Mucosa of rectum (tissue), 2 donors: ENCODE results near the gene APOLD1.
"Not testable (repeated sequence)": the region's sequence is repeated elsewhere in the genome, so short reads cannot be mapped to it uniquely, and the experiment has no call there.

Experiments
- H3K27ac ChIP-seq, 2 donors: one replicate each; pipeline ENCODE4 v1.7.0; 2013; ENCODE audit warnings: inconsistent platforms in 2 of 2, low read depth in 2 of 2, low read length in 2 of 2
- H3K27me3 ChIP-seq, 2 donors: one replicate each; pipeline ENCODE4 v1.7.0; 2013; ENCODE audit warnings: low read length in 2 of 2; ENCODE audit not compliant: control insufficient read depth in 2 of 2, insufficient read depth in 2 of 2
- H3K36me3 ChIP-seq, 2 donors: one replicate each; pipeline ENCODE4 v1.7.0; 2013; ENCODE audit warnings: low read length in 2 of 2; ENCODE audit not compliant: control insufficient read depth in 2 of 2, insufficient read depth in 2 of 2
- H3K4me1 ChIP-seq, 2 donors: one replicate each; pipeline ENCODE4 v1.7.0; 2013; ENCODE audit warnings: low read length in 2 of 2, mild to moderate bottlenecking in 1 of 2; ENCODE audit not compliant: control insufficient read depth in 2 of 2, insufficient read depth in 2 of 2
- H3K4me3 ChIP-seq, 2 donors: one replicate each; pipeline ENCODE4 v1.7.0; 2013; ENCODE audit warnings: low read length in 2 of 2
- H3K9ac ChIP-seq, 2 donors: one replicate each; pipeline ENCODE4 v1.7.0; 2013; ENCODE audit warnings: low read length in 2 of 2, low read depth in 1 of 2, mild to moderate bottlenecking in 1 of 2
- H3K9me3 ChIP-seq, 2 donors: one replicate each; pipeline ENCODE4 v1.7.0; 2013; ENCODE audit warnings: low read length in 2 of 2; ENCODE audit not compliant: control insufficient read depth in 2 of 2
- donor health status: healthy.
- donor health status: Normal muscosa, but diverticular disease.

Gene APOLD1

GRCh38 chr12:12806784-12807516 is 21.5 kb downstream of the APOLD1 start:
- H3K4me1 ChIP-seq = peaks cover 12 to 21% of the 10 kb centered on the region in 2 donors
- peak overlapping the region in 1 of 2 donors; percentile 1 for H3K9ac ChIP-seq
- H3K9me3 ChIP-seq = no peaks in the 10 kb centered on the region
- no peaks in the 10 kb centered on the region for H3K27me3 ChIP-seq
- no peak overlapping the region for H3K4me3 ChIP-seq
- no peaks in the 10 kb centered on the region for H3K36me3 ChIP-seq
- H3K27ac ChIP-seq = peak overlapping the region; percentile 11 to 63

DNA sequence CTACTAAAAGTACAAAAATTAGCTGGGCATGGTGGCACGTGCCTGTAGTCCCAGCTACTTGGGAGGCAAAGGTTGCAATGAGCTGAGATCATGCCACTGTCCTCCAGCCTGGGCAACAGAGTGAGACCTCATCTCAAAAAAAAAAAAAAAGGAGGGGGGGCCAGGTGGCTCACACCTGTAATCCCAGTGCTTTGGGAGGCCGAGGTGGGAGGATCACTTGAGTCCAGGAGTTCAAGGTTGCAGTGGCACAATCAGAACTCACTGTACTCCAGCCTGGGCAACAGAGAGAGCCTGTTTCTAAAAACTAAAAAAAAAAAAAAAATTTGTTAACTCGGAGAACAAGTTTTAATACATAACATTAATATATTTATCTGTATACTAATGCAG is 22.1 kb downstream of the APOLD1 start:
- H3K27ac ChIP-seq = peak overlapping the region; percentile 11 to 63
- H3K9me3 ChIP-seq, H3K36me3 ChIP-seq, H3K27me3 ChIP-seq, H3K4me3 ChIP-seq: not testable (repeated sequence)
- H3K4me1 ChIP-seq = peaks cover 12 to 20% of the 10 kb centered on the region in 2 donors
- H3K9ac ChIP-seq = peak overlapping the region in 1 of 2 donors; percentile 1

- Histone ChIP-seq H3K27ac (peak overlapping the region; percentile 58 to 80), H3K9me3 (no peaks in the 10 kb centered on the region), H3K27me3 (no peaks in the 10 kb centered on the region), H3K4me1 (peaks cover 9 to 16% of the 10 kb centered on the region in 2 donors), H3K36me3 (no peaks in the 10 kb centered on the region), H3K9ac (peak overlapping the region in 1 of 2 donors; percentile 14), H3K4me3 (no peak overlapping the region)
Measured at GRCh38 chr12:12807970-12808702, 22.7 kb downstream of the APOLD1 start.

GRCh38 chr12:12810553-12811021 is 25.1 kb downstream of the APOLD1 start:
- Histone ChIP-seq H3K9me3 (no peaks in the 10 kb centered on the region), H3K27me3 (no peaks in the 10 kb centered on the region), H3K27ac (no peak overlapping the region), H3K4me3 (no peak overlapping the region), H3K9ac (no peak overlapping the region), H3K4me1 (peaks cover 13 to 18% of the 10 kb centered on the region in 2 donors), H3K36me3 (no peaks in the 10 kb centered on the region)

DNA sequence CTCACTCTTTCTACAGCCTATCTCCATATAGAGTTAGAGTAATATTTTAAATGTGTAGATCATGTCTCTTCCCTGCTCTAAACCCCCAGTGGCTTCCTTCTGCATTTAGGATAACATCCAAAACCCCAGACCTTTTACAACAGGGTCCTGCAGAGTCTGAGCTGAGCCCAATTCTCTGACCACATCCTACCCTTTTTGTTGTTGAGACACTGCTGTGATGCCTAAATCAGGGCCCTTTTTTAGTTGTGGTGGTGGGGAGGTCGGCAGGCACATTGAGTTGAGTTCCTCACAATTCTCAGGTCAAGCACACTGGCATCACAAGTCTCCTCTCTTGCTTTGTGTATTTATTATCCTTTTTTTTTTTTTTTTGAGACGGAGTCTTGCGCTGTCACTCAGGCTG is 25.9 kb downstream of the APOLD1 start:
- Histone ChIP-seq H3K4me1 (peaks cover 13 to 18% of the 10 kb centered on the region in 2 donors), H3K27ac (no peak overlapping the region)

GRCh38 chr12:12812174-12812573 is 26.7 kb downstream of the APOLD1 start:
- Histone ChIP-seq H3K27me3 (no peaks in the 10 kb centered on the region), H3K9ac (no peak overlapping the region), H3K4me1 (peaks cover 10 to 15% of the 10 kb centered on the region in 2 donors), H3K36me3 (no peaks in the 10 kb centered on the region), H3K27ac (no peak overlapping the region), H3K9me3 (no peaks in the 10 kb centered on the region), H3K4me3 (no peak overlapping the region)

More for the DNA sequence above, 25.9 kb downstream of the APOLD1 start:
- no peak overlapping the region for H3K4me3 ChIP-seq
- H3K36me3 ChIP-seq = no peaks in the 10 kb centered on the region
- H3K27me3 ChIP-seq = no peaks in the 10 kb centered on the region
- H3K9me3 ChIP-seq = no peaks in the 10 kb centered on the region
- no peak overlapping the region for H3K9ac ChIP-seq

DNA sequence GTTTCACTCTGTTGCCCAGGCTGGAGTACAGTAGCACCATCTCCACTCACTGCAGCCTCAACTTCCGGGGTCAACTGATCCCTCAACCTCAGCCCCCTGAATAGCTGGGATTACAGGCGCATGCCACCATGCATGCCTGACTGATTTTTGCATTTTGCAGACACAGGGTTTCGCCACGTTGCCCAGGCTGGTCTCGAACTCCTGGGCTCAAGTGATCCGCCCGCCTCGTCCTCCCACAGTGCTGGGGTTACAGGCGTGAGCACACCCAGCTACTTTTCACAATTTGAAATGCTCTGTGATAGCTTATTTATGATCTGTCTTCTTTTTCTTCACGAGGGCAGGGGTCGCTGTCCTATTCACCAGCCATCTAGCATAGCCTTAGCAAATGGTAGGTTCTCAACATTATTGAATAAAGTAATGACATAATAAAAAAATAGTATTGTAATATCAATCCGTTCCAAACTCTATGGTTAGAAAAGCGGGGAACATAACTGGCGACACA is 27.2 kb downstream of the APOLD1 start:
- Histone ChIP-seq H3K9ac (no peak overlapping the region), H3K36me3 (peaks cover under 1 to 2% of the 10 kb centered on the region in 2 donors), H3K4me3 (peak overlapping the region; percentile 90 to 99), H3K27me3 (no peaks in the 10 kb centered on the region), H3K4me1 (peaks cover 9 to 14% of the 10 kb centered on the region in 2 donors), H3K9me3 (no peaks in the 10 kb centered on the region), H3K27ac (no peak overlapping the region)

DNA sequence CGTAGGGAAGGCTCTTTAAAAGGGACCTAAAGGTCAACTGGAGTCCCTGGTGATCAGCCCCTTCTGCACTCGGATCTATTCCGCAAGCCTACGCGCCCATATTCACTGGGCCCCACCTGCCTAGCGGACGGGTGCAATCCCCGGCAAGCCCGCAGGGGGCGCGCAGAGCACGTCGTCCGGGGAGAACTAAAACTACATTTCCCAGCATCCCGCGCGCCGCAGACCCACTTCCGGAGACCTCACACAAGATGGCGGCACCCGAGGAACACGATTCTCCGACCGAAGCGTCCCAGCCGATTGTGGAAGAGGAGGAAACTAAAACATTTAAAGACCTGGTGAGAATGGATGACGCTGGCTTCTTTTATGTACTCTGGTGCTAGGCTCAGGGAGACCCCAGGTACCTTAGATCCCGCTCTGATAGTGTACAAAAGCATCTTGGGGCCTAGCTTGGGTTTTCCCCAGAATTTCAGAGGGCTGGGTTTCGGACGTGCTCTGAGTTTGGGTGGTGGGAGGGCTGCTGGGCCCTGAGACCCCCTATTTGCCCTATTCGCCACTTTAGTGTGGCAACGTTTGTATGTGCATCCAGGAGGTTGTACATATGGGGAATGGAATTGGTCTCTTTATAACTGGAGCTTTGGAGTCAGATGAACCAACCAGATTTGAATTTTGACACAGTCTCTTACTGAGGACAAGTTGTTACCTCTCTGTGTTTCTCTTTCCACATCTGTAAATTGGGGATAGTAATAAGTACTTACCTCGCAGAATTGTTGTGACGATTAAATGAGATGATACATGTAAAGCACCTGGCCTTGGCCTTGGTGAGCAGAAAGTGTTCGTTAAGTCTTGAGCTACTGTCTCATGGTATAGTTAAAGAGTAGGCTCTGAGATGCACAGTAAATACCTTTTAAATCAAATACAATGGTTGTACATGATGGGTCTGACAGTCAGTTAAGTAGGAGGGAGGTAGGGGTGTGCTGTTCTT is 28.0 kb downstream of the APOLD1 start, which contains the start of gene DDX47:
Gene DDX47, plus strand, starts transcription at position 227 of the 982 bp plus-strand sequence. Its CDS starts 22 bp downstream, at position 249.
- Histone ChIP-seq H3K27me3 (no peaks in the 10 kb centered on the region), H3K4me1 (peaks cover 7 to 14% of the 10 kb centered on the region in 2 donors), H3K4me3 (peak within 1 kb of the TSS; percentile 90 to 99), H3K36me3 (peaks cover 2 to 3% of the 10 kb centered on the region in 2 donors), H3K27ac (peak within 1 kb of the TSS; percentile 18 to 61), H3K9ac (peak within 1 kb of the TSS; percentile 82 to 98), H3K9me3 (no peaks in the 10 kb centered on the region)

DNA sequence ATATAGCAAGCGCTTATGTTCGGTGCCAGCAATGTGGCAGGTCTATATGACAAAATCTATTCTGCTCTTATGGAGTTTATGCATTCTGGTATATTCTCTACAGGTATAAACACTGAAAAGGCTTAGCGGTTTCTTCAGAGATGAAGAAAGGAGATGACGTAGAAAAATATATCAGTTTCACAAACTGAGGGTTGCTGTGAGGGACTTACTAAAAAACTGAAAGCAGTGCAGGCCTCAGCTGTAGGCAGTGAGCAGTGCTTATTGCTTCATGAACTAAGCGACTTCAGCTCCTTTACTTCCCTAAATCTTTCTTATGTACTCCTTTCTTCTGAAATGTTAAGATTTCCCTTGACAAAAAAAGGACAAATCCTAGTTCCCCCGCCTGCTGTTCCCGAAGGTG is 32.2 kb downstream of the APOLD1 start:
- no peaks in the 10 kb centered on the region for H3K9me3 ChIP-seq
- peaks cover 7 to 12% of the 10 kb centered on the region in 2 donors for H3K4me1 ChIP-seq
- no peak overlapping the region for H3K9ac ChIP-seq
- peaks cover 17 to 22% of the 10 kb centered on the region in 2 donors for H3K36me3 ChIP-seq
- no peak overlapping the region for H3K4me3 ChIP-seq
- H3K27me3 ChIP-seq = no peaks in the 10 kb centered on the region
- no peak overlapping the region for H3K27ac ChIP-seq
